Immature natural killer cell (primary cell): Measurements from ENCODE around the gene NTSR1. TPM values are rescaled to one million over a fixed set of nuclear protein-coding genes. Genes with fewer than 3 reads are reported as not detected.

Experiments
- DNase-seq, 3 donors: peaks; one replicate each; pipeline ENCODE4 v3.0.0; 2022; ENCODE audit warnings: mixed read lengths in 1 of 3
- H3K27ac Mint-ChIP-seq, 6 donors: one replicate each; pipeline ENCODE4 v1.8.0; 2020; ENCODE audit warnings: mixed read lengths in 6 of 6, mild to moderate bottlenecking in 5 of 6, inconsistent platforms in 4 of 6, moderate library complexity in 3 of 6
- H3K27me3 Mint-ChIP-seq, 3 donors: one replicate each; pipeline ENCODE4 v1.8.0; 2020 to 2021; ENCODE audit warnings: low read depth in 3 of 3, mild to moderate bottlenecking in 3 of 3, mixed read lengths in 3 of 3, moderate library complexity in 3 of 3, inconsistent platforms in 1 of 3
- H3K36me3 Mint-ChIP-seq, 3 donors: one replicate each; pipeline ENCODE4 v1.8.0; 2020; ENCODE audit warnings: mixed read lengths in 3 of 3, inconsistent platforms in 2 of 3, mild to moderate bottlenecking in 2 of 3
- H3K4me1 Mint-ChIP-seq, 2 donors: one replicate each; pipeline ENCODE4 v1.8.0; 2020; ENCODE audit warnings: inconsistent platforms in 2 of 2, mild to moderate bottlenecking in 2 of 2, mixed read lengths in 2 of 2, moderate library complexity in 1 of 2
- H3K4me3 Mint-ChIP-seq, 5 donors: one replicate each; pipeline ENCODE4 v1.8.0; 2020; ENCODE audit warnings: mild to moderate bottlenecking in 5 of 5, mixed read lengths in 5 of 5, inconsistent platforms in 3 of 5, moderate library complexity in 3 of 5
- H3K9me3 Mint-ChIP-seq, 6 donors: one replicate each; pipeline ENCODE4 v1.8.0; 2020; ENCODE audit warnings: mild to moderate bottlenecking in 6 of 6, mixed read lengths in 6 of 6, inconsistent platforms in 4 of 6, moderate library complexity in 3 of 6
- polyA plus RNA-seq, 3 donors: library from polyadenylated mRNA; unstranded; fragments of 300-500 nt; fragmentation: Illumina TruSeq; gene quantifications; one replicate each; pipeline ENCODE4 v1.2.3, GENCODE V29; 2021

The NTSR1 gene
- polyA plus RNA-seq, result not detected

GRCh38 chr20:62708591-62709536 lies at the start of gene NTSR1:
NTSR1 (plus strand) TSS chr20:62708836; CDS start chr20:62709208, 372 bp downstream.
- H3K27ac Mint-ChIP-seq, result no peak within 1 kb of the TSS
- DNase-seq, result no peak
- peaks cover 0 to 2% of the 10 kb centered on the region in 2 donors for H3K4me1 Mint-ChIP-seq
- H3K36me3 Mint-ChIP-seq, result no peaks in the 10 kb centered on the region
- no peak within 1 kb of the TSS for H3K4me3 Mint-ChIP-seq
- no peaks in the 10 kb centered on the region for H3K9me3 Mint-ChIP-seq
- H3K27me3 Mint-ChIP-seq, result peaks cover 2 to 6% (median 3%) of the 10 kb centered on the region in 3 donors

GRCh38 chr20:62659488-62660239 lies 49.0 kb upstream of the NTSR1 start:
- Mint-ChIP-seq H3K36me3 (no peaks in the 10 kb centered on the region), H3K9me3 (no peaks in the 10 kb centered on the region), H3K27me3 (no peaks in the 10 kb centered on the region), H3K4me3 (no peak overlapping the region), H3K4me1 (no peaks in the 10 kb centered on the region), H3K27ac (no peak overlapping the region)
- DNase-seq, result no peak

- no peaks in the 10 kb centered on the region for H3K4me1 Mint-ChIP-seq
- no peaks in the 10 kb centered on the region for H3K27me3 Mint-ChIP-seq
- no peaks in the 10 kb centered on the region for H3K9me3 Mint-ChIP-seq
- H3K27ac Mint-ChIP-seq, result no peak overlapping the region
- H3K36me3 Mint-ChIP-seq, result no peaks in the 10 kb centered on the region
- no peak for DNase-seq
- no peak overlapping the region for H3K4me3 Mint-ChIP-seq
These were observed 48.4 kb upstream of the NTSR1 start for GRCh38 chr20:62660240-62660615.

GRCh38 chr20:62660768-62661167 lies 47.9 kb upstream of the NTSR1 start:
- Mint-ChIP-seq H3K9me3 (no peaks in the 10 kb centered on the region), H3K4me3 (no peak overlapping the region), H3K27me3 (no peaks in the 10 kb centered on the region), H3K4me1 (no peaks in the 10 kb centered on the region), H3K27ac (no peak overlapping the region), H3K36me3 (no peaks in the 10 kb centered on the region)
- no peak for DNase-seq

GRCh38 chr20:62661647-62662046 lies 47.0 kb upstream of the NTSR1 start:
- Mint-ChIP-seq H3K4me1 (no peaks in the 10 kb centered on the region), H3K36me3 (no peaks in the 10 kb centered on the region), H3K27ac (no peak overlapping the region), H3K9me3 (no peaks in the 10 kb centered on the region), H3K4me3 (no peak overlapping the region), H3K27me3 (no peaks in the 10 kb centered on the region)
- DNase-seq, result no peak

GRCh38 chr20:62662422-62662821 lies 46.2 kb upstream of the NTSR1 start:
- H3K36me3 Mint-ChIP-seq, result no peaks in the 10 kb centered on the region
- no peak overlapping the region for H3K27ac Mint-ChIP-seq
- no peaks in the 10 kb centered on the region for H3K9me3 Mint-ChIP-seq
- no peak for DNase-seq
- H3K4me3 Mint-ChIP-seq, result no peak overlapping the region
- no peaks in the 10 kb centered on the region for H3K4me1 Mint-ChIP-seq
- no peaks in the 10 kb centered on the region for H3K27me3 Mint-ChIP-seq

GRCh38 chr20:62663145-62664018 lies 45.3 kb upstream of the NTSR1 start:
- Mint-ChIP-seq H3K36me3 (no peaks in the 10 kb centered on the region), H3K4me1 (no peaks in the 10 kb centered on the region), H3K27me3 (no peaks in the 10 kb centered on the region), H3K27ac (no peak overlapping the region), H3K9me3 (no peaks in the 10 kb centered on the region), H3K4me3 (no peak overlapping the region)
- DNase-seq, result no peak

GRCh38 chr20:62664019-62664971 lies 44.3 kb upstream of the NTSR1 start:
- Mint-ChIP-seq H3K27ac (no peak overlapping the region), H3K9me3 (no peaks in the 10 kb centered on the region), H3K36me3 (no peaks in the 10 kb centered on the region), H3K4me3 (no peak overlapping the region), H3K27me3 (no peaks in the 10 kb centered on the region), H3K4me1 (no peaks in the 10 kb centered on the region)
- DNase-seq, result no peak

- no peak for DNase-seq
- no peaks in the 10 kb centered on the region for H3K4me1 Mint-ChIP-seq
- no peaks in the 10 kb centered on the region for H3K36me3 Mint-ChIP-seq
- H3K27ac Mint-ChIP-seq, result no peak overlapping the region
- H3K4me3 Mint-ChIP-seq, result no peak overlapping the region
- no peaks in the 10 kb centered on the region for H3K9me3 Mint-ChIP-seq
- no peaks in the 10 kb centered on the region for H3K27me3 Mint-ChIP-seq
These were observed 43.4 kb upstream of the NTSR1 start for GRCh38 chr20:62665153-62665754.

- H3K36me3 Mint-ChIP-seq, result no peaks in the 10 kb centered on the region
- no peak overlapping the region for H3K27ac Mint-ChIP-seq
- DNase-seq, result no peak
- no peaks in the 10 kb centered on the region for H3K9me3 Mint-ChIP-seq
- no peaks in the 10 kb centered on the region for H3K4me1 Mint-ChIP-seq
- H3K4me3 Mint-ChIP-seq, result no peak overlapping the region
- no peaks in the 10 kb centered on the region for H3K27me3 Mint-ChIP-seq
These were observed 42.6 kb upstream of the NTSR1 start for GRCh38 chr20:62665826-62666735.

- no peaks in the 10 kb centered on the region for H3K36me3 Mint-ChIP-seq
- H3K27me3 Mint-ChIP-seq, result no peaks in the 10 kb centered on the region
- H3K27ac Mint-ChIP-seq, result no peak overlapping the region
- H3K9me3 Mint-ChIP-seq, result no peaks in the 10 kb centered on the region
- DNase-seq, result no peak
- no peak overlapping the region for H3K4me3 Mint-ChIP-seq
- H3K4me1 Mint-ChIP-seq, result no peaks in the 10 kb centered on the region
These were observed 41.7 kb upstream of the NTSR1 start for GRCh38 chr20:62666736-62667529.
